ENCODE results near the gene TCF3. TPM values are rescaled to one million over a fixed set of nuclear protein-coding genes. Genes with fewer than 3 reads are reported as not detected.

TCF3 gene
- polyA plus RNA-seq, 1 experiment, result 51.7 TPM

GRCh38 chr19:1619094-1619439, 33.3 kb downstream of the TCF3 start:
- H3K9me3 ChIP-seq (ENCODE audit: control insufficient read depth, insufficient read depth, low read length), result no peaks in the 10 kb centered on the region; the same call in 1 of the 2 replicates
- no peak overlapping the region for H3K4me3 ChIP-seq (ENCODE audit: low read depth, low read length)
- no peaks in the 10 kb centered on the region for H3K27me3 ChIP-seq (ENCODE audit: control insufficient read depth, insufficient read depth, low read length)
- H3K27ac ChIP-seq (ENCODE audit: low read depth, low read length), result no peak overlapping the region
- DNase-seq (ENCODE audit: low read depth, low spot score), result no peak
- CTCF ChIA-PET, result no interaction called here
- POLR2A ChIA-PET, result interaction anchor here (0.6 kb wide), 1 partner anchor 12 kb away, joined by 3 read pairs; no protein-coding TSS in a partner anchor
- TF ChIP-seq CTCF (IDR thresholded peaks at IDR 0.05; ENCODE audit: low read depth, low read length), result no peak

GRCh38 chr19:1618157-1619093, 34.0 kb downstream of the TCF3 start:
- Histone ChIP-seq H3K9me3 (ENCODE audit: control insufficient read depth, insufficient read depth, low read length) (no peaks in the 10 kb centered on the region; the same call in 1 of the 2 replicates), H3K4me3 (ENCODE audit: low read depth, low read length) (no peak overlapping the region), H3K27me3 (ENCODE audit: control insufficient read depth, insufficient read depth, low read length) (no peaks in the 10 kb centered on the region), H3K27ac (ENCODE audit: low read depth, low read length) (no peak overlapping the region)
- ChIA-PET CTCF (no interaction called here), POLR2A (interaction anchor here (0.6 kb wide), 1 partner anchor 11 kb away, joined by 3 read pairs; no protein-coding TSS in a partner anchor)
- TF ChIP-seq CTCF (IDR thresholded peaks at IDR 0.05; ENCODE audit: low read depth, low read length), result peak; percentile 30
- no peak for DNase-seq (ENCODE audit: low read depth, low spot score)

GRCh38 chr19:1616875-1617274, 35.5 kb downstream of the TCF3 start:
- POLR2A ChIA-PET, result interaction anchor here (0.5 kb wide), 1 partner anchor 347 kb away, joined by 5 read pairs; no protein-coding TSS in a partner anchor
- TF ChIP-seq CTCF (IDR thresholded peaks at IDR 0.05; ENCODE audit: low read depth, low read length), result no peak
- no peak overlapping the region for H3K4me3 ChIP-seq (ENCODE audit: low read depth, low read length)
- peak overlapping the region; percentile 31 for H3K27ac ChIP-seq (ENCODE audit: low read depth, low read length)
- CTCF ChIA-PET, result interaction anchor here (0.6 to 1.2 kb wide), 2 partner anchors 11 to 34 kb away, joined by 3 read pairs; no protein-coding TSS in a partner anchor
- DNase-seq (ENCODE audit: low read depth, low spot score), result no peak
- H3K9me3 ChIP-seq (ENCODE audit: control insufficient read depth, insufficient read depth, low read length), result no peaks in the 10 kb centered on the region; the same call in 1 of the 2 replicates
- H3K27me3 ChIP-seq (ENCODE audit: control insufficient read depth, insufficient read depth, low read length), result no peaks in the 10 kb centered on the region

GRCh38 chr19:1616396-1616795, 36.0 kb downstream of the TCF3 start:
- no peak for TF ChIP-seq CTCF (IDR thresholded peaks at IDR 0.05; ENCODE audit: low read depth, low read length)
- no peaks in the 10 kb centered on the region; the same call in 1 of the 2 replicates for H3K9me3 ChIP-seq (ENCODE audit: control insufficient read depth, insufficient read depth, low read length)
- DNase-seq (ENCODE audit: low read depth, low spot score), result no peak
- CTCF ChIA-PET, result interaction anchor here (1.2 kb wide), 1 partner anchor 10 kb away, joined by 3 read pairs; no protein-coding TSS in a partner anchor
- H3K4me3 ChIP-seq (ENCODE audit: low read depth, low read length), result no peak overlapping the region
- POLR2A ChIA-PET, result interaction anchor here (0.7 kb wide), 1 partner anchor 21 kb away, joined by 4 read pairs; no protein-coding TSS in a partner anchor
- no peak overlapping the region for H3K27ac ChIP-seq (ENCODE audit: low read depth, low read length)
- H3K27me3 ChIP-seq (ENCODE audit: control insufficient read depth, insufficient read depth, low read length), result no peaks in the 10 kb centered on the region

Data from AG04450 (cell line).